Karpas-422 (cell line): Measurements from ENCODE around the gene OR5K4. TPM values are rescaled to one million over a fixed set of nuclear protein-coding genes. Genes with fewer than 3 reads are reported as not detected.
"Not testable (repeated sequence)": the region's sequence is repeated elsewhere in the genome, so short reads cannot be mapped to it uniquely, and the experiment has no call there.

Experiments
- DNase-seq: peaks from one replicate; pipeline ENCODE4 v3.0.0-alpha.2; 2015
- H2AFZ ChIP-seq: fragments of 200-600 bp; sonication (generic); 2 replicates; pipeline ENCODE4 v1.6.1; 2014; ENCODE audit warnings: antibody characterized with exemption, low read length, mixed read lengths
- H3K27ac ChIP-seq: fragments of 200-600 bp; sonication (generic); 2 replicates; pipeline ENCODE4 v1.5.1; 2014; ENCODE audit warnings: mild to moderate bottlenecking, low read length, moderate library complexity
- H3K27me3 ChIP-seq: fragments of 200-600 bp; sonication (generic); 2 replicates; pipeline ENCODE4 v1.6.1; 2014; ENCODE audit warnings: low read length, mixed read lengths
- H3K36me3 ChIP-seq: fragments of 200-600 bp; sonication (generic); 2 replicates; pipeline ENCODE4 v1.6.1; 2014; ENCODE audit warnings: low read length, mixed read lengths; ENCODE audit not compliant: insufficient read depth
- H3K4me1 ChIP-seq: fragments of 200-600 bp; sonication (generic); 2 replicates; pipeline ENCODE4 v1.6.1; 2014; ENCODE audit warnings: mild to moderate bottlenecking, low read length, mixed read lengths
- H3K4me2 ChIP-seq: fragments of 200-600 bp; sonication (generic); 2 replicates; pipeline ENCODE4 v1.6.1; 2014; ENCODE audit warnings: low read length, low read depth, mild to moderate bottlenecking; ENCODE audit not compliant: poor library complexity, severe bottlenecking
- H3K4me3 ChIP-seq: fragments of 200-600 bp; sonication (generic); 2 replicates; pipeline ENCODE4 v1.5.1; 2014; ENCODE audit warnings: mild to moderate bottlenecking, antibody characterized with exemption, low read length, mixed read lengths
- H3K79me2 ChIP-seq: fragments of 200-600 bp; sonication (generic); 2 replicates; pipeline ENCODE4 v1.6.1; 2014; ENCODE audit warnings: mild to moderate bottlenecking, low read length, mixed read lengths
- H3K9ac ChIP-seq: fragments of 200-600 bp; sonication (generic); 2 replicates; pipeline ENCODE4 v1.6.0; 2014; ENCODE audit warnings: low read length
- H3K9me2 ChIP-seq: fragments of 200-600 bp; sonication (generic), shearing (Covaris generic); replicated peaks from 2 replicates; pipeline ENCODE4 v1.6.0; 2014; ENCODE audit warnings: mild to moderate bottlenecking, low read length, moderate library complexity; ENCODE audit not compliant: insufficient read depth
- H3K9me3 ChIP-seq: fragments of 300-700, 200-600 bp; sonication (generic); 2 replicates; pipeline ENCODE4 v1.6.1; 2014; ENCODE audit warnings: low read length, mixed read lengths
- H4K20me1 ChIP-seq: fragments of 200-600 bp; sonication (generic); 2 replicates; pipeline ENCODE4 v1.6.1; 2014; ENCODE audit warnings: mild to moderate bottlenecking, antibody characterized with exemption, low read length, low read depth; ENCODE audit not compliant: insufficient read depth
- total RNA-seq: library from RNA; depleted of rRNA; stranded (reverse); fragments of >200 nt; shearing (Covaris generic); gene quantifications from 2 replicates; pipeline ENCODE4 v1.2.3, GENCODE V29; 2014; ENCODE audit warnings: low replicate concordance

OR5K4 gene
- total RNA-seq, 1 experiment from 2014 or later, result not detected

GRCh38 chr3:98388147-98388546, 34.5 kb downstream of the OR5K4 start:
- Histone ChIP-seq H3K4me2 (no peak overlapping the region), H3K4me3 (no peak overlapping the region), H4K20me1 (no peaks in the 10 kb centered on the region), H3K79me2 (no peaks in the 10 kb centered on the region), H3K27me3 (no peaks in the 10 kb centered on the region), H3K9ac (no peak overlapping the region), H3K9me3 (no peaks in the 10 kb centered on the region), H2AFZ (no peak overlapping the region), H3K4me1 (no peaks in the 10 kb centered on the region), H3K9me2 (no peaks in the 10 kb centered on the region), H3K27ac (no peak overlapping the region), H3K36me3 (no peaks in the 10 kb centered on the region)
- no peak for DNase-seq

DNA sequence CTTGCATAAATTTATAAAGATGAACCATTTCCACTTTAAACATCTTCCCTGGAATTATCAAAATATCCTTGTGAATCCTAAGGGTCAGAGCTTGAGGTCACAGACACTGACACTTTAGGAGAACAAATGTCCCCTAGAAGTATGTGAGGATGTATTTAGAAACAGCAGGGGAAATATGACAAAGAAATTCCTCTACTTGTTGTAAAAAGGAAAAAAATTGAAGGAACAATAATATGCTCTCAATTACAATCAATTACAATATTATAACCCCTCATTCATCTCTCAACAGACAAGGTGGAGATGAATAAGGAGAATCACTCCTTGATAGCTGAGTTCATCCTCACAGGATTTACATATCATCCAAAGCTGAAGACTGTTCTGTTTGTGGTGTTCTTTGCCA, 36.7 kb downstream of the OR5K4 start, which contains the start of gene OR5K3:
TSS of gene OR5K3 (plus strand) at position 301 of the 400 bp plus-strand sequence. CDS start at position 301, 0 bp downstream.
- H3K4me2 ChIP-seq, result no peak within 1 kb of the TSS
- H3K4me1 ChIP-seq, result no peaks in the 10 kb centered on the region
- no peak within 1 kb of the TSS for H3K4me3 ChIP-seq
- no peak within 1 kb of the TSS for H2AFZ ChIP-seq
- H3K36me3 ChIP-seq, result no peaks in the 10 kb centered on the region
- H3K9ac ChIP-seq, result no peak within 1 kb of the TSS
- H3K79me2 ChIP-seq, result no peaks in the 10 kb centered on the region
- no peaks in the 10 kb centered on the region for H4K20me1 ChIP-seq
- H3K9me2 ChIP-seq, result no peaks in the 10 kb centered on the region
- DNase-seq, result no peak
- H3K9me3 ChIP-seq, result no peaks in the 10 kb centered on the region
- H3K27ac ChIP-seq, result no peak within 1 kb of the TSS
- H3K27me3 ChIP-seq, result no peaks in the 10 kb centered on the region

DNA sequence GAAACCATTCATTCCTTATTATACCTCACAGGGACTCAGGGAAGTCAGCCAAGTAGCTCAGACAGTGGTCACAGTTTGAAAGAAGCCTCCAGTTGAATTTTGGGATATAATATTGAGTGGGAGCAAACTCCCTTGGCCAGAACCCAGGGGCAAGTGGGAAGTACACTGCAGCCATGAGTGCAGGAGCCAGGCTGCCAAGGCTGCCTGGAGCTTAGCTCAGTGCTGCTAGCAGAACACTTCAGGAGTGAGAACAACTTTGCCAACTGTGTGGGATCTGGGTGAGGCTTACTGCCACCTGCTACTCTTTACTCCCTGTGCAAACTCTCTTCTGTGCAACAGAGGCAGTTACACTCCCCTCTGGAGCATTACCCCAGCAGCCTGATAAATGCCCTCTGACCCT, 41.4 kb downstream of the OR5K4 start:
- Histone ChIP-seq H3K9ac (no peak overlapping the region), H3K4me3 (no peak overlapping the region), H4K20me1 (no peaks in the 10 kb centered on the region), H3K4me1 (no peaks in the 10 kb centered on the region), H3K9me3 (no peaks in the 10 kb centered on the region), H2AFZ (no peak overlapping the region), H3K27ac (no peak overlapping the region), H3K9me2 (no peaks in the 10 kb centered on the region), H3K27me3 (peaks cover 5% of the 10 kb centered on the region; the same call in 1 of the 2 replicates), H3K4me2 (no peak overlapping the region), H3K79me2 (no peaks in the 10 kb centered on the region), H3K36me3 (no peaks in the 10 kb centered on the region)
- no peak for DNase-seq

DNA sequence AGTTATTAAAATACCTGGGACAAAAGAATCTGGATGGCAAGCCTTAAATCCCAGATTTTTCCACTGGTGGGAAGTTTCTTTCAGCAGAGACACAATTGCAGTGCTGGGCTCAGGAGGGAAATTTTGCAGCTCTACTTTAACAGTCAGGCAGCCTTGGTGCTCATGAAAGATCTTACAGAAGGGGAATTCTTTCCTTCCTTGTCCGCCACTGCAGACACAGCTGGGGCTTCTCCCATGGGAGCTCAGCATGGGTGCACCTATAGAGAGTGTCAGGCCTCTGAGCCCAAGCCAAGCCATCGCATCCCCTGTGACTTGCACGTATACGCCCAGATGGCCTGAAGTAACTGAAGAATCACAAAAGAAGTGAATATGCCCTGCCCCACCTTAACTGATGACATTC, 42.8 kb downstream of the OR5K4 start:
- not testable (repeated sequence) for DNase-seq, H3K27me3 ChIP-seq, H3K4me1 ChIP-seq, H4K20me1 ChIP-seq, H3K9me3 ChIP-seq, H3K4me2 ChIP-seq, H3K79me2 ChIP-seq, H2AFZ ChIP-seq, H3K27ac ChIP-seq, H3K9me2 ChIP-seq, H3K36me3 ChIP-seq, H3K4me3 ChIP-seq, H3K9ac ChIP-seq

GRCh38 chr3:98398513-98398912, 44.9 kb downstream of the OR5K4 start:
- Histone ChIP-seq H3K9me3 (no peaks in the 10 kb centered on the region), H3K4me3 (no peak overlapping the region), H3K79me2 (no peaks in the 10 kb centered on the region), H4K20me1 (no peaks in the 10 kb centered on the region), H3K4me2 (no peak overlapping the region), H3K27ac (no peak overlapping the region), H3K4me1 (no peaks in the 10 kb centered on the region), H2AFZ (no peak overlapping the region), H3K36me3 (no peaks in the 10 kb centered on the region), H3K27me3 (peaks cover 5% of the 10 kb centered on the region; the same call in 1 of the 2 replicates), H3K9ac (no peak overlapping the region), H3K9me2 (no peaks in the 10 kb centered on the region)
- no peak for DNase-seq

GRCh38 chr3:98402507-98402906, 48.9 kb downstream of the OR5K4 start:
- H3K27ac ChIP-seq, result no peak overlapping the region

DNA sequence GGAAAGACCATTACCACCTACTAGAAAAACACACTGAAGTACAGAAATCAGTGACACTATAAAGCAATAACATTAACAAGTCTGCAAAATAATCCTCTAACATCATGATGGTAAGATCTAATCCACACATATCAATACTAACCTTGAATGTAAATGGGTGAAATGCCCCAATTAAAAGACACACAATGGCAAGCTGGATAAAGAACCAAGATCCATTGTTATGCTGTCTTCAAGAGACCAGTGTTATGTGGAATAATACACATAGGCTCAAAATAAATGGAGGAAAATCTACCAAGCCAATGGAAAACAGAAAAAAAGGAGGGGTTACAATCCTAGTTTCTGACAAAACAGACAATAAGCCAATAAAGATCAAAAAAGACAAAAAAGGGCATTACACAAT, 50.4 kb downstream of the OR5K4 start:
- Histone ChIP-seq H3K27me3 (no peaks in the 10 kb centered on the region), H3K4me2 (no peak overlapping the region), H3K79me2 (no peaks in the 10 kb centered on the region), H4K20me1 (no peaks in the 10 kb centered on the region), H3K9ac (no peak overlapping the region), H3K4me3 (no peak overlapping the region), H3K27ac (no peak overlapping the region), H2AFZ (no peak overlapping the region), H3K9me2 (no peaks in the 10 kb centered on the region), H3K9me3 (no peaks in the 10 kb centered on the region), H3K36me3 (no peaks in the 10 kb centered on the region), H3K4me1 (no peaks in the 10 kb centered on the region; the same call in 1 of the 2 replicates)
- DNase-seq, result no peak

More at GRCh38 chr3:98402507-98402906, 48.9 kb downstream of the OR5K4 start:
- Histone ChIP-seq H3K9ac (no peak overlapping the region), H3K36me3 (no peaks in the 10 kb centered on the region), H3K79me2 (no peaks in the 10 kb centered on the region), H3K4me2 (no peak overlapping the region), H3K9me2 (no peaks in the 10 kb centered on the region), H4K20me1 (no peaks in the 10 kb centered on the region), H3K9me3 (no peaks in the 10 kb centered on the region), H3K4me3 (no peak overlapping the region), H2AFZ (no peak overlapping the region), H3K4me1 (no peaks in the 10 kb centered on the region; the same call in 1 of the 2 replicates), H3K27me3 (peaks cover 5% of the 10 kb centered on the region; the same call in 1 of the 2 replicates)
- DNase-seq, result no peak
